ENCODE measurements around the gene ADARB2.
"Not testable (repeated sequence)": the region's sequence is repeated elsewhere in the genome, so short reads cannot be mapped to it uniquely, and the experiment has no call there.

ADARB2 gene

DNA sequence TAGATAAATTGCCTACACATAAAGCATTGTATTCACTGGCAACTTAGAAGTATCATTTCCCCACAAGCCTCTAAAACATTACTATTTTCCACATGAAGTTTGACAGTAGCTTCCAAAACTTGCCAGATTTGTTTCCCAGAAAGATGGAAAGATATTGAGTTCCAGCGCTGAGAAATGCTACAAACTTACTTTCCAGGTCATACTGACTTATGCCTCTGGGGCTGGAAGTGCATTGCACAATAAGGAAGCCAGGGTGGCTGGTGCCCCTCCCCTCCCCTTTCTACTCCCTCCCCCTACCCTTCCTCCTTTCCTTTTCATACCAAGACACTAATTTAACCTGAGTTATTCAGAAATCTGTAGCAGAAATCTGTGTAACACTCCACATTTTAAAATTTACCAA lies 468.5 kb downstream of the ADARB2 start:
- DNase-seq (ENCODE audit: low read depth in 3 of 3), result no peak

DNA sequence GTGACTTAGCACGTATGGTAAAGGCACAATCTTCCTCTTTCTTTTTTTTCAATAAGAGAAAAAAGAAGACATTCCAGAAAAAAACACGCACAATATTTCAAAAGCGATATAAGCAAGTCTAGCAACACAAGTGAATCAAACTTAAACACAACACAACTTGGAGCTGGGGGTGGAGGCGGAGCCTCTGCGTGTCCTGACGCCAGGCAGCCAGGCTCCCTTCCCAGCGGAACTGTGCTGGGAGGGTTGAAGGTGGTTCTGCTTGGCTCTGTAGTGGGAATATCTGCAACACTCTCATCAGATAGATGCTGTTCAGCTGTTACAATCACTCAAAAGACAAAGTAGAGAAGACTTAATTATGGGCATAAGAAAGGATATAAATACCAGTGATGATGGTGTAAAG lies 469.8 kb downstream of the ADARB2 start:
- no peak for DNase-seq (ENCODE audit: low read depth in 3 of 3)

DNA sequence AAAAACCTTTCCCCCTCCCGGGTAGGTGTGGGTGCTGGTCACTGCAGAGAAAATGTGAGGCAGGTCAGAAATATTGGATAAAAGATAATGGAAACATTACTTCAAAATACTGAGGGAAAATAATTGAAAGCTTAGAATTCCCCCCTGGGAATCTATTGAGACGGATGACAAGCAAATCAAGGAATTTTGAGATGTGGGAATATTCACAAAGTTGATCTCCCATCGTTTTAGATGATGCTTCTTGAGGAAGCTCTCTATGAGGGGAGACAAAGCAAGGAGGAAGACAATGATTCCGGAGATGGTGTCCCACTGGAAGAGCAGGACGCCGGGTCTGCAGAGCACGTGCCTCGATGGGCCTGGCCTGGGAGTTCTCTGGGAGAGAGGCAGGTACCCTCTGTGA lies 470.2 kb downstream of the ADARB2 start:
- DNase-seq (ENCODE audit: low read depth in 3 of 3), result no peak

DNA sequence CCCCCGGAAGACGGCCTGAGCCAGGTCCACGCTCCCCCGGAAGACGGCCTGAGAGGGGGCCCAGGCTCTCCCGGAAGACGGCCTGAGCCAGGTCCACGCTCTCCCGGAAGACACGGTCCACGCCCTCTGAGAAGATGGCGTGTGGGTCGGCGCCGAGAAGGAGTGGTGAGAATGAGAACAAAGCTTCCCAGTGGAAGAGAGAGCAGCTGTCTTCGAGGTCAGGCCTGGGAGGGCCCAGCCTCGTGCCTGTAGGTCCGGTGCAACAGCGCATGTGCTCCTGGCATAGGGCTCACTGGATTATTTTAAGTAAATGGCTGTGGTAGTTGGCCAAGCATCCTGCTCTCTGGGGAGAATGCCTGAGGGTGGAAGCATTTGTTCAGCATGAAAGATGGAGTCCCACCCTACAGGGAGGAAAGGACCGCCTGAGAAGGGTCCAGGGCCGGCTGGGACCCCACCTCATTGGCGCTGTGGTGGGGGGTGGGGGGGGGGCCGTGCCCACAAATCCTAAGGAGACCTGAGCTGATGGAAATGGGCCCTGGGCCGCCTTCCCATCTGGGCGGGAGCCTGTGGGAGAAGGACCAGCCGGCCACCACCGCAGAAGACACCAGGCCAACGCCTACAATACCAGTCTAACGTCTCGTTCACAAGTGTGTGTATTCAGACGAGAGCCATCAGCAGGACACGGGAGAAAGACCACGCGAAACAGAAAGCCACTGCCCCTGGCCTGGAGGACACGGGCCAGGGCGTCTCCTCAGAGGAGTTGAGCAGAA lies 471.1 kb downstream of the ADARB2 start:
- no peak for DNase-seq (ENCODE audit: low read depth in 3 of 3)

DNA sequence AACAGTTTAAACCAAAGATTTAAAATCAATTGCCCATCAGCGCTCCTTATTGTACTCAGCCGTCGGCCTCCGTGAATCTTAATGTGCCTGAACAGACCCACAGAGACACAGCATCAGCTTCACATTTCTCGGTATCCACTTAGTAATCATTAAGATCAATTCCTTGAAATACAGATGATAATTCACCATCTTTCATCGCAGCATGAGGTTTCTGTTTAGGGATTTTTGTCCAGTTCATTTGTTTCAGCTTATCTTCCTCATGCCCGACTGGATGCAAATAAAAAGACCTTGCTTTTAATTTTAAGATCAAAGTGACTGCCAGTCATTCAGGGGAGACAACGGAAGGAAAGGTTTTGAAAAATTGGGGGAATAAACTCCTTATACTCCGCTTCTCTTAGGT lies 473.3 kb downstream of the ADARB2 start:
- no peak for DNase-seq (ENCODE audit: low read depth in 3 of 3)

DNA sequence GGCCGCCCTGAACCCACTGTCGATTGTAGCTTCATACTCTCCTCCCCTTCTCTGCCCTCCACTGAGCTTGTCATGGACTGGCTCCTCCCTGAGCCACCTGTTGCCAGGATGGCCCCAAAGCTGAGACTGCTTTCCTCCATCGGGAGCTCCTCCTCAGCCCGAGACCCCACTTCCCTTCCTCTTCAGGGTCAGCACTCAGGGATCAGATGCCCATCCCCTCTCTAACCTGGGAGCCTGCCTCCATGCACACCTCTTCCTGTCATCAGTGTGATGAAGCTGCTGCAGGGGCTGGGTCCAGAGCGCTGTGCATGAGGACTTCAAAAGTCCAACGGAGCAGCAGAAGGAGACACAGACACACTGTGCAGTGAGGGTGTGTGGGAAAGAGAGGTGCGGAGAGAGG lies 480.1 kb downstream of the ADARB2 start:
- no peak for DNase-seq (ENCODE audit: low read depth in 3 of 3)

DNA sequence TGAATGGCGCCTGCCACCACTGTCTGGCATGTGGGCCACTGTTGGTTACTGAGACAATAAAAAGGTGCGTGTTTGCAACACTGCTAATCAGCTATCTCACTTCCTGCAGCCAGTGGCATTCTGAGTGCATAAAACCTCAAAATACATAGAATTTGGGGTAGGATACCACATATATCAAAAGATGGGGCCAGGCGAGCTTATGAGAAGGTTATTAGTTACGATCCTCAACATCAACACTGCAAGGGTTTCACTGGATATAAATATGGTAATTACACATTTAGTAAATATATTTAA lies 480.9 kb downstream of the ADARB2 start:
- DNase-seq (ENCODE audit: low read depth in 3 of 3), result no peak

DNA sequence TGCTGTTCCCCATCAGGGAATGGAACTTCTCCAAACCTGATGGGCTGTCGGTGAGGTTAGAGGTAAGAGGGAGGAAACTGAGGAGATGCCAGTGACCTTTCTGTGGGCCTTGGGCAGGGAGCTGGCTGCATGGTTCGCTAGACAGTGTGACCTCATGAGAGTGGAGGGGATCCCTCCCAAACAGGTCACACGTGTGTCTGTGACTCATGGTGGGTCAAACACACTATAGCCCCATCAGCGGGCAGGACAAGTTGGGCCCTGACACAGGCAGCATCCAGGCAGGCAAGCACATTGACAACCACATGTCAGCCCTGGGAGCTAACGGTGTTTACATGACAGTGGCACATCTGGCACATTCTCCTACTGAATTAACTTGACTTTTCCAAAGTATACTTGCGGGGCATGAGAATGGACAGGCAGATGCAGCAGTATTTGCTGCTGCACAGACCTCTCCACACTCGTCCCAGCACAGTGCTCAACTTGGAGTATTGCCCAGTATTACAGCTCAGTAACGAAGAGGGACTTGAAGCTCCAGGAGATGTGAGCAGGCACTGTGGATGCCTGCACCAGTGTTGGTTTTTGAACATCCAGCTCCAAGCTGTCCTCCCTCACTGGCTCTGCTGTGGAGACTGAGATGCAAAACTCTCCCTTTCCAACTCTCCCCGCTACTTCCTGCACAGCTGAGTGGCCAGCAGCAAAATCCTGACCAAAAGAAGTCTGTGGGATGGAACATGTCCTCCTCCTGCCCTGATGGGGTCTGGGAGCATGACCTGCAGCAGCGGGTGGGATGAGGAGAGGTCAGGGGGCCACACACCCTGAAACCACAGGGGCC lies 481.5 kb downstream of the ADARB2 start:
- DNase-seq (ENCODE audit: low read depth in 3 of 3), result no peak

DNA sequence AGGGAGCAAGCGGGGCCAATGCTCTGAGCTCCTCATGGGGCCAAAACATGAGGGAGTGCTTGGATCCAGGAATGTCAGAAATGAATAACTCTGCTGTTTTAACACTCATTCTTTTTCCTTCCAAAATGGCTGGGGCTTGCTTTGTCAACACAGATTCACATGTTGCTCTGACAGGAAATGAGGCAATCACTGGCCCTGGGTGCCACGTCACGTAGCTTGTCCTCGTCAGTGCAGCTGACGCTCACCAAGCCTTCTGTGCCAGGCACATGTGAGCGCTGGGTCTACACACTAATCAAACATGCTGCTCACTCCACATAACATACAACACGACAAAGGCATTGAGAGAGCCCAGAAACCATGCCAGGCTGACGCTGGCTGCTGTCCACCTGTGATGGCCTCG lies 482.2 kb downstream of the ADARB2 start:
- no peak for DNase-seq (ENCODE audit: low read depth in 3 of 3)

DNA sequence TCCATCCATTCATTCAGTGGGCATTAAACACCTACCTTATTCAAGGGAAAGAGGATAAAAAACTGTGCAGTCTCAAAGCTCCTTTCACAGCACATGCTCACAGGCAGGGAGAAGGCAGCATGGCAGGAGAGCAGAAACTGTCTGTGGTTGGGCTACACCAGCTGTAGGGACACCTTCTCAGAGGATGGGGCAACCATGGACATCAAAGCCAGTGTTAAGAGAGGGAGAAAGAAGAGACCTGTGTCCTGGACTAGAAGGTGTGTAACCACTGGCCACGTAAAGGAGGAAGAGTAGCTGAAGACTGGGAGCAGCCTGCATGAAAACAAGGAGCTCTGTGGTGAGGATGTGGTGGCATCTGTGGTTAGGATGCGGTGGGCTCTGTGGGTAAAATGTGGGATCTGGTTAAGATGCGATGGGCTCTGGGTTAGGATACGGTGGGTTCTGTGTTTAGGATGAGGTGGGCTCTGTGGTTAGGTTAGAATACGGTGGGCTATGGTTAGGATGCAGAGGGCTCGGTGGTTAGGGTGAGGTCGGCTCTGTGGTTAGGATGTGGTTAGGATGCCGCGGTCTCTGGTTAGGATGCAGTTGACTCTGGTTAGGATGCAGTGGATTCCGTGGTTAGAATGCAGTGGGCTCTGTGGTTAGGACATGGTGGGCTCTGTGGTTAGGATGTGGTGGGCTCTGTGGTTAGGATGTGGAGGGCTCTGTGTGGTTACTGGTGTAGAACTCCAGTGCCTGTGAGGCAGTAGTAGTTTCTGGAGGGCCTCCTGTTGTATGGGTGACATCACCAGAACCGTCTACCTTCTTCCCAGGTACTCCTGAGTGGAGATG lies 483.6 kb downstream of the ADARB2 start:
- DNase-seq (ENCODE audit: low read depth in 3 of 3), result peak in 1 of 3 experiments; percentile 11

DNA sequence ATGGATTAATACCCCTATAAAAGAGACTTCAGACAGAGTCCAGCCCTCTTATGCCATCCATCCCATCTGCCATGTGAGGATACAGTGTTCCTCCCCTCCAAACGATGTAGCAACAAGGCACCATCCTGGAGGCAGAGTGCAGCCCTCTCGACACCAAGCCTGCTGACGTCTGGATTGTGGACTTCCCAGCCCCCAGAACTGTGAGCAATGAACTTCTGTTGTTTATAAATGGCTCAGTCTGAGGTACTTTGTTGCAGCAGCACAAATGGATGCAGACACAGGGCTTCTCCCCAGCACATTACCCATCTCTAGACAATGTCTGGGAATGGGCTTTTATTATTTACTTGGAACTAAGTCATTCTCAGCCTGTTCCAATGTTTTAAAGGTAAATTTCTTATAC lies 485.6 kb downstream of the ADARB2 start:
- DNase-seq (ENCODE audit: low read depth in 3 of 3), result no peak

DNA sequence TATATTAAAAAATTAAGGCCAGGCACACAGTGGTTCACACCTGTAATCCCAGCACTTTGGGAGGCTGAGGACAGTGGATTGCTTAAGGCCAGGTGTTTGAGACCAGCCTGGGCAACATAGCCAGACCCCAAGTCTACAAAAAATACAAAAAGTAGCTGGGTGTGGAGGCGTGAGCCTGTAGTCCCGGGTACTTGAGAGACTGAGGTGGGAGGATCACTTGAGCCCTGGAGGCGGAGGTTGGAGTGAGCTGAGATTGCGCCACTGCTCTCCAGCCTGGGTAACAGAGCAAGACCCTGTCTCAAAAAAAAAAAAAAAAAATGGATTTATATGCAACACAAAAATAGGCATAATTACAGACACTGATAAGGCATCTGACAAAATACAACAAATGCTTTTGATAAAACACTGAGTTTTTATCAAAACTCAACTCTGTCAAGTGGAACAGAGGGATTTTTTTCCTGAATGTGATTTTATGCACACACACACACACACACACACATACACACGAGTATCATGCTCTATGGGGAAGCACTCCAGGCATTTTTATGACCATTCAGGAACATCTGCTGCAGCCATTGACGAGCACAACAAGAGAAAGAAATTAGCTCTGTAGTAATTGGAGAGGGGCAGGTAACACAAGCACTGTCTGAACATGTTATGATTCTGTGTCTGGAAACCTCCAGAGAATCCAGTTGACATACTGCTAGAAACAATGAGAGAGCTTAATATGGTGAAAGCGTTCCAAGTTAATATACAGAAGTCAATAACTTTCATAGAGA lies 488.0 kb downstream of the ADARB2 start:
- no peak for DNase-seq (ENCODE audit: low read depth in 3 of 3)

DNA sequence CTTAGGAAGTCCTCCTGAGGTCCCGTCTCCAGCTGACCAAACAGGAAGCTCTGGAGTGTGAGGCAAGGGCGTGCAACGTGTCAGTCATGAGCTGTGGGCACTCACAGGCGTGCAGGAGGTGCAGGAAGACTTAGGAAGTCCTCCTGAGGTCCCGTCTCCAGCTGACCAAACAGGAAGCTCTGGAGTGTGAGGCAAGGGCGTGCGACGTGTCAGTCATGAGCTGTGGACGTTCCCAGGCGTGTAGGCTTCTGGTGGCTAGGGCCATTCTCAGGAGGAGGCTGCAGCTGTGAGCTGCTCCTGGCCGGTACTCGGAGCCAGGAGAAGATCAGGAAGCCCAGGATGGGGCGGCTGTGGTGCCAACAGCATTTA lies 489.1 kb downstream of the ADARB2 start:
- not testable (repeated sequence) for DNase-seq (ENCODE audit: low read depth in 3 of 3)

DNA sequence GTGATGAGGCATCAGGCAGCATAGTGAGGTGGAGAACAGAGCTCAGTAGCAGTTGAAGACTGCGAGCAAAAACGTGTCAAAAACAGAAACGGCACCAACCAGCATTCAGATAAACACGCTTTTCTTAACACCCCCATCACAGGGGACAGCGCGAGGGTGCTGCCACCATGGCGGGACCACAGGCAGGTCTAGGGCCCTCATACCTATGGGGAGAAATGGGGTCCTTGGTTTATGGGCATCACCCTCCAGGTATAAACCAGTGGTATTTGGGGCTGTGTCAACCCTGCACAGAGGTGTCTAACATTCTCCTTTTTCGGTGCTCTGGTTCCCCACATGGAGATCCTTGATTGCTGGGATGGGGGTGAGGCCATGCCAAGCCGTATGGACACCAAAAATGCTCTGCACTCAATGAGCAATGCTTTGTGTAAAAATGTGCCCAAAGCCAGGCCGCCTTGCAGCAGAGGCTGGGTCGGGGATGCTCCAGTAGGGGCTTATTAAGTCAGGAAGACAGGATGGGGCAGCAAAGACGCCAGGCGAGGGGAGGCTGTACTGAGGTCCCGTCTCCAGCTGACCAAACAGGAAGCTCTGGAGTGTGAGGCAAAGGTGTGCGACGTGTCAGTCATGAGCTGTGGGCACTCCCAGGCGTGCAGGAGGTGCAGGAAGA lies 489.6 kb downstream of the ADARB2 start:
- no peak for DNase-seq (ENCODE audit: low read depth in 3 of 3)

DNA sequence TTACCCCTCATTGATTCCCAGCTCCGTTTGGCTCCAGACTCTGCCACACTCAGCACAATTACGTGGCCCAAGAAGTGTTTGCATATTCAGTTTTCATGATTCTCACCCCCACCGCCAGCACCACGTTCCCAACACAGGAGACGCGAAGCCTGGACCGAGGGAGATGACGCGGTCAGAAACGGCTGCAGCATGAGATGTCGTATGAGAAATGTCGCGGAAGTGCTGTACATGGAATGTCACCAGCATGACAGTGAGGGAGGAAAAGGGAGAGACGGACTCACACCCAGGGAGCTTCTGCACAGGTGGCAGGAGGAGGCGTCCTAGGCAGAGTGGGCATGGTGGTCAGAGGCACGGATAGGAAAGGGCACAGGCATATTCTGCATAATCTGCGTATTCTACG lies 492.8 kb downstream of the ADARB2 start:
- no peak for DNase-seq (ENCODE audit: low read depth in 3 of 3)

DNA sequence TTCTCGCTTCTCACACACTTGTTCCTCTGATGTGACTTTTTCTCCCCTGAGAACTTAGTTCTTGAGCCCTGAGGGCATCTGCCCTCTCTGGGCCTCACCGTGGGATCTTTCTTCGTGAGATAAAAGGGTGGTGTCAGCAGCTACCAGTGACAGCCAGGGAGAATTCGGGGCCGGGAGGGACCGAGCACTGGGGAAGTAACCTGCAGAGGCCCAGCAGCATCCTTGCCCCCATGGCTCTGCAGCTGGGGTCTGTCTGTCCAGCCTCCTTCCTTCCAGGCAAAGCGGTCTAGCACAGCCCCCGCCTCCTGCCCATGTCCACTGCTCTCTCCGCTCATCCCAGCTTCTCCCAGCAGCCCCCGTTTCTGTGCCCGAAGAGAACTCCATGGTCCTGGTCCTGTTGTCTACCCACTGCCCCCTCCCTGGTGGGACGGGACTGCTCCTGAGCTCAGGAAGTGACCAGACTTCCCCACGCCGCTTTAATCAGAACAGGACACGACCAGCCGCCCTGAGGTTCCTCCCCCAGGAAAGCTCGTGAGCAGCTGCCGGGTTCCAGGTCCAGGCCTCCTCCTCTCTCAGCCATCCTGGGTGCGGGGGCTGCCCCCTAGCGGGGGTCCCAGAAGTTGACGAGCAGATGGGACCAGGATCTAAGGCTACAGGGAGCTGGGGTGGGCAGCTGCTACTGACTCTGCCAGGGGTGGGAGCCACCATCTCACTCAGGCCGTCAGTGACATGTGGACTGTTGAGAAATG lies 493.7 kb downstream of the ADARB2 start:
- no peak for DNase-seq (ENCODE audit: low read depth in 3 of 3)

DNA sequence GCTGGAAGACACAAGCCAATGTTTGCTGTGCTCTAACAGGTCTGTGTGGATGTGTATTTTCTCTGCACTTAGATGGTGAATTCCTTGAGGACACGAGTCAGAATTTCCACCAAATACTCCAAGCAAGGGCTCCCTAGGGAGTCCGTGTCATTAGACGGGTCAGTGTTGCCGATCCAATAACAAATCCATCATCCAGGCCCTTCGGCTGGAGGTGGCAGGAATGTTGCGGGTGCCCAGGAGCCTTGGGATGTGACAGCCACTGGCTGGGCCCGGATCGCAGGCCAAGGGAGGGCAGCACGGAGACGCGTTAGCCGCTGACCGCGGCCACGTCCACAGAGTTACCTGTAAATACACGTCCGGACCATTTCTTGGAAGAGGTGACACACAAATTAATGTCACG lies 494.4 kb downstream of the ADARB2 start:
- DNase-seq (ENCODE audit: low read depth in 3 of 3), result no peak

DNA sequence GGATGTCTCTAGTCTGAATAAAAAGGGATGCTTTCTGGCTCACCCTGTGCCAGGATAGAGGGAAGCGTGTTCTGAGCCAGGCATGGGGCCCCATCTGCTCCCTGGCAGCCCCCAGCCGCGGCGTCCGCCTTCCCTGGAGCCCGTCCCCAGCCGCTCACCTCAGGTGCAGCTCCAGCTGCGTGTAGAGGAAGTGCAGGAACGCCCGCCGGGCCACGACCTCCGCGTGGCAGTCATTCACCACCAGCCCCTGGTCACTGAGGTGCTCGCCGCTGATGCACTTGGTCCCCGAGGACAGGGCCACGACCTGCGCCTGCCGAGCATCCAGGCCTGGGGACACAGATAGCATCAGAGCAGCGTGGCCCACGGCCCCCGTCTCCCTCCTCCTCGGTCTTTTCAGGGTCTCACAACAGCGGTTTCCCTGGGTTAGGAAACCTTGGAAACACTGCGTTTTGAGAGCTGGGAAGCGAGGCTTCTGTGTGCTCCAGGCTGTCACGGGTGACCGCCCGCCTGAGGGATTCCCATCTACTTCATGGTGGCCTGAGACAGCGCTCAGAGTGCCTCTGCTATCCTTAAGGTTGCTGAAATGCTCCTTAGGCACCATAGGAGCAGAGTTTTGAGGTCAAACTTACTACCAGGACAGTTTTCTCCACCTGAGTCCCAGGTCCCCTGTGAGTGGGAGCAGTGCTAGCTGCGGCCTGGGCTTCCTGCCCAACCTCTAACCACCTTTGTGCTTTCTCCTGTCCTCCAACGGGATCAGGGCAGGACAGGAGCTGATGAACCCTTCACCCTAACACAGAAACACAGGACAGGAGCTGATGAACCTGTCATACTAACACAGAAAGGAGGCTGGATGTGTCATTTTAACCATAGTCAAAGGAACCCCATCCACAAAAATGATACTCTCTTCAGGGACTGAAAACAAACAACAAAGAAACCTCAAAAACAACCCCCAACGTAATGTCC lies 495.1 kb downstream of the ADARB2 start:
- no peak for DNase-seq (ENCODE audit: low read depth in 3 of 3)

DNA sequence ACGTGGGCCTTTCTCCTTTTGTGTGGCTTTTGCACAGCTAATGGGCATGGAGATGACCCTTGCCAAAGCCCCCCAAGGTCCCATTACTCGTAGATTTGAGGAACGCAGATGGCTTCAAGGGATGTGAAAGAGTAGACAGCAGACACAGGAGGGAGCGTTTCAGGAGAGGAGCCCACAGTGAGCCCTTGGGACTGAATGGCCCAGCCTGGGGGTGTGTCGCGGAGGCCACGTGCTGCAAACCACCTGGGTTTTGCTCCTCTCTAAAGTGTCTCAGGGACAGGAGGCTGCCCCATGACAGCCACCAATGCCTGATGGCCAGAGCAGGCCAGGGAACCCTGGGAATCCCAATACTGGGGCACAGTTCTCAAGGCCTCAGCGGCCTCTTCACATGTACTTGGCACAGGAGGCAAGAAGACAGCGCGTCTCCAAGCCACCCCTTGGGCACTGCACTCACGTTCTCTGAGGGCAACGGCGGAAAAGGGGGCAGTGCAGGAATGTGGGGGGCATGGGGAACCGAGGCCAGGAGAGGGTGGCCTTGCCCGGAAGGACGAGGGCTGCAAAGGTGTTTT lies 495.9 kb downstream of the ADARB2 start:
- no peak for DNase-seq (ENCODE audit: low read depth in 3 of 3)
